ENCODE results near the gene ZNF614. TPM values are rescaled to one million over a fixed set of nuclear protein-coding genes. Genes with fewer than 3 reads are reported as not detected.

The ZNF614 gene
- total and polyA plus RNA-seq, 9 donors = 6.3 to 10.2 (median 8.6) TPM

GRCh38 chr19:51971624-51972023, 56.6 kb downstream of the ZNF614 start:
- no peak overlapping the region for H3K4me3 ChIP-seq (ENCODE audit: low read length)
- DNase-seq = peak; percentile 4

GRCh38 chr19:51970718-51971117, 57.5 kb downstream of the ZNF614 start:
- peaks cover 2% of the 10 kb centered on the region for H3K27me3 ChIP-seq (ENCODE audit: control insufficient read depth, insufficient read depth, low read length)
- H3K36me3 ChIP-seq (ENCODE audit: control insufficient read depth, insufficient read depth, low read length) = peaks cover 68% of the 10 kb centered on the region
- DNase-seq = no peak
- H3K4me1 ChIP-seq (ENCODE audit: control insufficient read depth, insufficient read depth, low read length) = no peaks in the 10 kb centered on the region
- H3K27ac ChIP-seq (ENCODE audit: low read length) = no peak overlapping the region
- peaks cover 81% of the 10 kb centered on the region for H3K9me3 ChIP-seq (replicated peaks; ENCODE audit: control insufficient read depth, low read depth, low read length)
- 100% methylated on average over 1 of the region's 1 CpG for WGBS (ENCODE audit: insufficient coverage)
- no peak overlapping the region for H3K4me3 ChIP-seq (ENCODE audit: low read length)

More at GRCh38 chr19:51971624-51972023, 56.6 kb downstream of the ZNF614 start:
- Histone ChIP-seq H3K27me3 (ENCODE audit: control insufficient read depth, insufficient read depth, low read length) (peaks cover 2% of the 10 kb centered on the region), H3K4me1 (ENCODE audit: control insufficient read depth, insufficient read depth, low read length) (no peaks in the 10 kb centered on the region), H3K36me3 (ENCODE audit: control insufficient read depth, insufficient read depth, low read length) (peaks cover 59% of the 10 kb centered on the region), H3K9me3 (replicated peaks; ENCODE audit: control insufficient read depth, low read depth, low read length) (peaks cover 80% of the 10 kb centered on the region), H3K27ac (ENCODE audit: low read length) (no peak overlapping the region)
- WGBS (ENCODE audit: insufficient coverage) = 100% methylated on average over 3 of the region's 4 CpGs

DNA sequence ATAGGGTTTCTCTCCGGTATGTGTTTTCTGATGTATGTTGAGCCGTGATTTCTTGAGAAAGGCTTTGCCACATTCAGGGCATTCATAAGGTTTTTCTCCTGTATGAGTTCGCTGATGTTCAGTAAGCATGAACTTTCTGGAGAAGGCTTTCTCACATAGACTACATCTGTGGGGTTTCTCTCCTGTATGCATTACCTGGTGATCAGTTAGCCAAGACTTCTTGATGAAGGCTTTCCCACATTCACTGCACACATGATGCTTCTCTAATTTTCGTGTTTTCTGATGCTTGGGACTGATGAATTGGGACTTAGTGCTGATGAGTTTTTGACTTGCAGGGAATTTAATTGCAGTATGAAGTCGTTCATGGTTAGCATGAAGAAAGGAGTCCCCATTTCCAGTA, 62.6 kb downstream of the ZNF614 start:
- Histone ChIP-seq H3K9me3 (replicated peaks; ENCODE audit: control insufficient read depth, low read depth, low read length) (peaks cover 59% of the 10 kb centered on the region), H3K4me1 (ENCODE audit: control insufficient read depth, insufficient read depth, low read length) (no peaks in the 10 kb centered on the region), H3K27ac (ENCODE audit: low read length) (no peak overlapping the region), H3K4me3 (ENCODE audit: low read length) (no peak overlapping the region), H3K36me3 (ENCODE audit: control insufficient read depth, insufficient read depth, low read length) (peaks cover 47% of the 10 kb centered on the region), H3K27me3 (ENCODE audit: control insufficient read depth, insufficient read depth, low read length) (no peaks in the 10 kb centered on the region)
- WGBS (ENCODE audit: insufficient coverage) = no CpG with 5 or more reads among the region's 5 CpGs
- DNase-seq = no peak

Other genes with a start within 250 kb of the ZNF614 start
- gene FPR3, start 233.2 kb downstream of the ZNF614 start, total RNA-seq = 0.22 TPM
- gene FPR3, start 233.2 kb downstream of the ZNF614 start, polyA plus RNA-seq (ENCODE audit: insufficient read depth in 1 of 8, insufficient read length in 8 of 8, low replicate concordance in 1 of 8) = under 1 TPM; 0.17 to 0.84 (median 0.31) TPM
- 15.6 TPM for gene ZNF577, start 140.4 kb downstream of the ZNF614 start, total RNA-seq
- gene ZNF577, start 140.4 kb downstream of the ZNF614 start, polyA plus RNA-seq (ENCODE audit: insufficient read depth in 1 of 8, insufficient read length in 8 of 8, low replicate concordance in 1 of 8) = 10 to 100 TPM; 12.5 to 19.7 (median 17.9) TPM
- 12.0 TPM for gene ZNF649, start 123.4 kb downstream of the ZNF614 start, total RNA-seq
- 10 to 100 TPM in 6 of 8 donors, 1 to 10 TPM in 2; 8.6 to 13.7 (median 11.5) TPM for gene ZNF649, start 123.4 kb downstream of the ZNF614 start, polyA plus RNA-seq (ENCODE audit: insufficient read depth in 1 of 8, insufficient read length in 8 of 8, low replicate concordance in 1 of 8)
- 6.9 TPM for gene ZNF613, start 100.9 kb downstream of the ZNF614 start, total RNA-seq
- 1 to 10 TPM; 4.6 to 6.9 (median 6.0) TPM for gene ZNF613, start 100.9 kb downstream of the ZNF614 start, polyA plus RNA-seq (ENCODE audit: insufficient read depth in 1 of 8, insufficient read length in 8 of 8, low replicate concordance in 1 of 8)
- 9.9 TPM for gene ZNF350, start 41.5 kb downstream of the ZNF614 start, total RNA-seq
- gene ZNF350, start 41.5 kb downstream of the ZNF614 start, polyA plus RNA-seq (ENCODE audit: insufficient read depth in 1 of 8, insufficient read length in 8 of 8, low replicate concordance in 1 of 8) = 1 to 10 TPM; 6.2 to 8.2 (median 7.0) TPM
- gene ZNF615, start 20.2 kb downstream of the ZNF614 start, total RNA-seq = 12.3 TPM
- 10 to 100 TPM in 2 of 8 donors, 1 to 10 TPM in 6; 7.1 to 10.5 (median 8.8) TPM for gene ZNF615, start 20.2 kb downstream of the ZNF614 start, polyA plus RNA-seq (ENCODE audit: insufficient read depth in 1 of 8, insufficient read length in 8 of 8, low replicate concordance in 1 of 8)
- 11.0 TPM for gene ZNF432, start 20.5 kb upstream of the ZNF614 start, total RNA-seq
- 10 to 100 TPM in 4 of 8 donors, 1 to 10 TPM in 4; 8.7 to 11.8 (median 10.1) TPM for gene ZNF432, start 20.5 kb upstream of the ZNF614 start, polyA plus RNA-seq (ENCODE audit: insufficient read depth in 1 of 8, insufficient read length in 8 of 8, low replicate concordance in 1 of 8)
- 18.1 TPM for gene ZNF841, start 67.4 kb upstream of the ZNF614 start, total RNA-seq
- 10 to 100 TPM in 3 of 8 donors, 1 to 10 TPM in 5; 7.9 to 14.4 (median 9.3) TPM for gene ZNF841, start 67.4 kb upstream of the ZNF614 start, polyA plus RNA-seq (ENCODE audit: insufficient read depth in 1 of 8, insufficient read length in 8 of 8, low replicate concordance in 1 of 8)
- gene ZNF616, start 111.6 kb upstream of the ZNF614 start, total RNA-seq = 11.6 TPM
- gene ZNF616, start 111.6 kb upstream of the ZNF614 start, polyA plus RNA-seq (ENCODE audit: insufficient read depth in 1 of 8, insufficient read length in 8 of 8, low replicate concordance in 1 of 8) = 10 to 100 TPM in 1 of 8 donors, 1 to 10 TPM in 7; 5.6 to 10.4 (median 8.8) TPM
- 15.4 TPM for gene ZNF836, start 143.2 kb upstream of the ZNF614 start, total RNA-seq
- 1 to 10 TPM; 6.5 to 9.3 (median 7.6) TPM for gene ZNF836, start 143.2 kb upstream of the ZNF614 start, polyA plus RNA-seq (ENCODE audit: insufficient read depth in 1 of 8, insufficient read length in 8 of 8, low replicate concordance in 1 of 8)
- gene PPP2R1A, start 161.7 kb upstream of the ZNF614 start, total RNA-seq = 136 TPM
- 100 to 1,000 TPM; 278 to 349 (median 314) TPM for gene PPP2R1A, start 161.7 kb upstream of the ZNF614 start, polyA plus RNA-seq (ENCODE audit: insufficient read depth in 1 of 8, insufficient read length in 8 of 8, low replicate concordance in 1 of 8)
- gene ZNF766, start 241.2 kb upstream of the ZNF614 start, total RNA-seq = 17.3 TPM
- gene ZNF766, start 241.2 kb upstream of the ZNF614 start, polyA plus RNA-seq (ENCODE audit: insufficient read depth in 1 of 8, insufficient read length in 8 of 8, low replicate concordance in 1 of 8) = 10 to 100 TPM in 5 of 8 donors, 1 to 10 TPM in 3; 6.5 to 13.6 (median 10.8) TPM

Data from muscle of leg (tissue), 11 donors.